Colon (tissue), 2 donors: ENCODE measurements around the gene ATRNL1.

Experiments used
- FAIRE-seq: peaks from 2 replicates; lab custom pipeline; 2012; peaks lifted over from hg19 to GRCh38; lab: Jason Lieb, UNC
- donor health status: control.
- donor health status: control.

ATRNL1 gene

DNA sequence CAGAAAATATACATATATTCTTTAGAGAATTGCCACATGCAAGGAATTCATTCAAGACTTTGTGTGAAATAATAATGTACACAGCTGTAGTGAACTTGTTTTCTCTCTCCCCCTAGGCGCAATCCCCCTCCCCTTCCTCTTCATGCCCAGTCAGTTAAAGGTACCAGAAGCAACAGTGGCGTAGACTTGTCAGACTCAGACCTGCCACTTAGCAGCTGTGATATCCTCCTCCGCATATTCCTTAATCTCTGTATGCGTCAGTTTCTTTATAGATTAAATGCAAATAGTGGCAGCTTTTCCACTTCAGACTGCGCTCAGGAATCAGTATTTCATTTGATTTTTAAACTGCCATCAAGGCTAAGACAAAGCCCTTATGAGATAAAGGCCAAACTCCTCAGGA, 815.9 kb downstream of the ATRNL1 start:
- FAIRE-seq = no peak

DNA sequence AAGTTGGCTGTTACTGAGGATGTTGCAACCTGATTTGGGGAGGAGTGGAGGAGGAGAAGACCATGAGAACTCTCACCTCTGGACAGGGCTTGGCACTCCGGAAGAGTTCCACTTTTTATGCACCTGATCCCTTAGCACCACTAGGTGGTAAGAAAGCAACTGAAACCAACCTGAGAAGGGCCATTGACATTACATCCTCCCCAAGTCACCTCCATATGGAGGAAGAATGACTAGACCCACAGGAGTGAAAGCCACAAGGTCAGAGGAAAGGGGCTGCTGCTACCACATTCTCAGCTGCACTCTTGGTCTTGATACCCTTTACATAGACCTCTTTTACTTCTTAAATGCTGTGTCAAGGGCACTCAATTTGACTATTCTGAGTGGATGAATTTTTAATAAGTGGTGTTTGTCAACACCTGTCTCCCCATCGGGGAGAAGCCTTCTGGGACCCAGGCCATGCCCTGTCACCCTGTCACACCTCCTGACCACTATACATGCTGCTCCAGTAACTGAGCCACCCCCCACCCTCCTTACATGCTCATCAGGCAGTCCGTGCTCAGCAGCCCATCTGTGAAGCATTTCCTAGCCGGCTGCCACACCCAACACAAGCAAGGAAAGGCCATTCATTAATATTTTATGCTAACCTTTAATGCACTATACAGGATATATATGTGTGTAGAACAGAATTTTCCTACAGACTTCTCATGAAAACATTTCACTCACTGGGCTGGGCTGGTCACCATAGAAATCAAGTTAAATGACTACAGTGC, 817.0 kb downstream of the ATRNL1 start:
- FAIRE-seq = no peak

- FAIRE-seq = no peak
Observed at GRCh38 chr10:115914475-115914874, 821.3 kb downstream of the ATRNL1 start.

DNA sequence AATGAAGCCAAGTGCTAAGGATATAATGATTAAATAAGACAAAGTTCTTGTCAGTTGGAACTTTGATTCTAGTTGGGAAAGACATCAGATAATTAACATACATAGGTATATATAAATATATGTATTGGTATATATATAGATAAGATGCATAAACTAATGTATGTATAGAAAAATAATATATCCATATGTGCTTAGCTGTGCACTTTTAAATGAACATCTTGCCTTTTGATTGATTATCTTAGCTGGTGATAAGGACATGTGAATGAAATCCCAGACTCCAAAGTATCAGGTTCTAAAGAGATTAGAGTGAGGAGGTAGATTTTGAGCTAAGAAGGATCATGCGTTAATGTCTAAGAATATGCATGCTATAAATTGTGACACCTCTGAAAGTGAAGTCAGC, 822.3 kb downstream of the ATRNL1 start:
- no peak for FAIRE-seq

GRCh38 chr10:115918812-115919211, 825.6 kb downstream of the ATRNL1 start:
- no peak for FAIRE-seq

GRCh38 chr10:115921795-115922194, 828.6 kb downstream of the ATRNL1 start:
- no peak for FAIRE-seq

DNA sequence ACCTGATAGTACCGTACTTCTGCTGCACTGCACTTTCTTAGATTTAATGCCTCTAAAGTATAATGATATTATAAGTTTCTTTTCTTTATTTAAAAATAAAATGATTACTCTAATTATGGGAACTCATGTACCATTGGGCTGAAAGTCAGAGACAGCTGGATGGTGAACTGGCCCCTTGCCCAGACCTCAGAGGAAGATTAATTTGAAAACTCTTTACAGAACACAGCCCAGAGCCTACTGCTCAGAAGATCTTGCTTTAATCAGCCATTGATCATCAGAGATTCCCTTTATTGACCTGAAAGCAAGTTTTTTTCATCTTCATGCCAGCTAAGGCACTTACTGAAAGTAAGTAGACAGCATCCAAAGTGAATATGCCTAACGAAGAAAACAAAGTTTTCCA, 838.1 kb downstream of the ATRNL1 start:
- no peak for FAIRE-seq

DNA sequence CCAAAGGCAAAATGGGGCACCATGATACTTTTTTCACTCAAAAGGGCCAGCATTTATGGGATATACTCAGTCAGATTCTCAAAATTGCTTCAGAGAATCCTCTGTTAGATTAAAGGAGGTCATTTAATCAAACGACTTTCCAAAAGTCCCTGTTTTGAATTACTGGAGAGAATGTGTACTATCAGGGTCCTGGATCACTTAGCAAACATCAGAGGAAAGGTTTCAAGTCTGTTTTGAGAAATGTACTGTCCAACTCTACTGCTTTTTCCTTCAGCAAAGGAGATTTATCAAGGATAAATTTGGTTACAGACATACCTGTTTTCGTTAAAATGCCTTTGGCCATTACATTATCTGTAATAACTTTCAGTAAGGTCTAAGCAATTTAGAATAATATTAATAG, 838.9 kb downstream of the ATRNL1 start:
- FAIRE-seq = no peak

GRCh38 chr10:115933098-115933497, 839.9 kb downstream of the ATRNL1 start:
- FAIRE-seq = no peak

DNA sequence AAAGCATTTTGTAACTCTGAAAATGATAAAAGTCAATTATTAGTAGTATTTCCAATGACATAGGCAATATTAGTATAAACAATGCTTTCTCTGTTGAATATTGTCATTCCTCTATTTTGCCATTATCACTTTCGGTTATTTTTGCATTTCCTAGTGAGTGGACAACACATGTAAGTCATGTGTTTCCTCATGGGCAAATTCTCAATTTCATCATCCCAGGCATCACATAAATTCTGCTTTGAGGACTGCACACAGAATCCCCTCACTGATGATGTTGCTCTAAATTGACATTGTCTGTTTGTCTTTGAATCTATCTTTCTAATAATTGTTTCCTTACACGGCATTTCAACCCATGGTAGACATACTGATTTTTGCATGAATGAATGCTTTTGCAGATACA, 842.6 kb downstream of the ATRNL1 start:
- FAIRE-seq = no peak

DNA sequence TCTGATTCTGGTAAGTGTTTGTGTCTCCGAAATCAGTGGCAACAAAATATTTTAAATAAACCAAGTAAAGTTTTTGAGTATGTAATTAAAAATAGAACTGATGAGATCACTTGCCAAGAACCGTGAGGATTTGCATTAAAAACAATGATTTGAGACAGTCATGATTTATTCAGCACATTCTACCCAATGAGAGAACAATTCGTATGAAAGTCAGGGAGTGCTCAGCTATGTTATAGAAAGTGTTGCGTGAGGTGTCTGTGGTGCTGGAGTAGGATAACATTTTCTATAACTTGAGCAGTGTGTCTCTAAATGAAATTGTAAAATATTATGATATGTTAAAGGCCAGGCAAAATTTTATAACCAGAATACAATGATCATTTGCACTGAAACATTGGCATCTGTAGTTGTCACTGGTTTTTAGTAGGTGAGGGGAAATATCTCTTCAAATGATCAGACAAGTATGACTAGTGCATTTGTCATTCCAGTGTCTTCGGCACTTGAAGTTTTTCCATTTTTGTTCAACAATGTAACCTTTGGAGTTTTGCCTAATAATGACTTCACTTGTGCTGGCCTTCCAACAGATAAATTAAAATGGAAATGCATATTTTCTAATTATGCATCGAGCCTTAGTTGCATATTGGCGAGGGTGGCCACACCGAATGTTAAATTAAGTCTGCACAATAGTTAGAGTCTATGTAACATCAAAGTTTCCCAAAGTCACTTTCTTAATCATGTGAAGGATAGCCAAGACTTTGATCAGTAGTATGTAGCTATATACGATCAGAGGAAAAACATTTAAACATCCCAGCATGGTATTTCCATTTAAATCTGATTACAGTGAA, 844.0 kb downstream of the ATRNL1 start:
- FAIRE-seq = no peak

GRCh38 chr10:115937768-115938056, 844.5 kb downstream of the ATRNL1 start:
- FAIRE-seq = no peak

- no peak for FAIRE-seq
Observed at GRCh38 chr10:115939101-115939854, 846.1 kb downstream of the ATRNL1 start.

DNA sequence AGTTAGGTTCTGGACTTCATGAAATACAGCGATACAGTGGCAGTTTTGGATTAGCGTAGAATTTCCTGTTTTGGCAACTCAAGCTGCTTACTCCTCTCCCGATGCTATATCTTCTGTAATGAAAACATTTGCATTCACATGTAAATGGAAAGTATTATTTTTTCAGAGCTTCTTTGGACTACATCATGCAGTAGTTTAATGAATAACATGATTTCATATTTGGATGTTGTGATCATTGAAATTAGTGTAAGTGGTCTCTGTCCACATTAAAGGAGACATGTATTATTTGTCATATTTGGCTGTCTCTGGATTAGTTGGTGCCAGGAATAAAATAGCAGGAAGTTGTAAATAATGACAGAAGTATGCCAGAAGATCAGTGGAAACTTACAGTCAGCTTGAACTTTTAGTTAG, 848.2 kb downstream of the ATRNL1 start:
- no peak for FAIRE-seq

DNA sequence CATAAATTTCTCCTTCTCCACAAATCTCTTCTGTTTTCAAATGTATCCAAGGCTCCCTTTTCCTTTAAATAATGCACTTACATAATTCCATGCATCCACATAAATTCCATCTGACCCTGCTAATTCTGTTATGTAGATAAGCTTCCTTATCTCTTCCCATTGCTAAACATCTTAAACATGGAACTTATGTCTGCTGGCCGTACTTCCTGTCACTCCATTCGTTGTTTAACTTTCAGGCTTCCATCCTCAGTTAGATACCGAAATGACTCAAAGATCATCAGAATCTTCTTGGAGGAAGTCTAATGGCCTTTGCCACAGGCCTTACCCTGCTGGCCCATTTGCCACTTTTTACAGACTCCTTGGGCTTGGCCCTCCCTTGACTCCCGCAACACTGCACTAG, 848.9 kb downstream of the ATRNL1 start:
- no peak for FAIRE-seq

DNA sequence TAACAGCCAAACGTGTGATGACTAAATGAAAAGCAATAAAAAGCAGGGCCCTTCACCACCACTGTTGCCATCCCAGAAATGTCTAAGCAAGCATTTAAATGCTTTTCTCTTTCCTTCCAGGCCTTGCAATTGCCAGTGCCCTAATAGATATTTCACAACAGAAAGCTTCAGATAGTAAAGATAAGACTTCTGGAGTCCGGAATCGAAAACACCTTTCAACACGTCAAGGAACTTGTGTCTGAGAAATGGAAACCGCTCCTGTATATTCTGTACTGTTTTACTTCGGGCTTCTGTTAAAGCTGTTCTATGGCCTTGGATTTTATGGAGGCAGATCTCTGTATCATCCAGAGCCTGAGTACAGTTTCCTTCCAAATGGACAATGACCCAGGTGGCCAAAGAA, 851.4 kb downstream of the ATRNL1 start:
- no peak for FAIRE-seq

- FAIRE-seq = no peak
Observed at GRCh38 chr10:115945701-115946445, 852.7 kb downstream of the ATRNL1 start.

- no peak for FAIRE-seq
Observed at GRCh38 chr10:115947104-115947503, 853.9 kb downstream of the ATRNL1 start.

- FAIRE-seq = no peak
Observed at GRCh38 chr10:115948465-115948864, 855.3 kb downstream of the ATRNL1 start.

- FAIRE-seq = no peak
Observed at GRCh38 chr10:115949282-115949844, 856.2 kb downstream of the ATRNL1 start.

DNA sequence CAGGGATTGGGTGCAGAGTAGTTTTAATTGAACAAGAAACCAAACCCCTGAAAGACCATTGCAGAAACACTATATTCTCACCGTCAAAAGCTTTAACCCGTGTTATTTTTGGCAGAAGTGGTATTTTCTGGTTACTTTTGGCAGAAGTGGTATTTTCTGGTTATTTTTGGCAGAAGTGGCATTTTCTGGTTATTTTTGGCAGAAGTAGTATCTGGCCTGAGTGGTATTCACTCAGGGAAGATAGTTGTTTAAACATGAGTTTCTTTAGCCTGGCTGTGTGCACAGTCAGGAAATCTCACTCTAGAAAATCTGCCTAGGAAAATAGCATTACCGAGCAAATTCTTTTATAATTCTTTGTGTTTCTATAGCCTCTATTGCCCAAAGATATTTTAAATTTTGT, 857.2 kb downstream of the ATRNL1 start:
- no peak for FAIRE-seq

- FAIRE-seq = no peak
Observed at GRCh38 chr10:115951242-115951641, 858.1 kb downstream of the ATRNL1 start.
